GM21390 (cell line): Measurements from ENCODE around the gene PTRH1.

ENCODE experiments used
- ATAC-seq: cut with Tn5 transposase; IDR thresholded peaks from one replicate; pipeline ENCODE4 v1.9.1; 2021; ENCODE audit not compliant: unreplicated experiment

PTRH1 gene

GRCh38 chr9:127721391-127721821 lies 5.9 kb upstream of the PTRH1 start:
- no peak for ATAC-seq

- no peak for ATAC-seq
Observed at GRCh38 chr9:127720865-127721227, 5.4 kb upstream of the PTRH1 start.

GRCh38 chr9:127720031-127720864 lies 4.8 kb upstream of the PTRH1 start:
- ATAC-seq: no peak

GRCh38 chr9:127717766-127718165 lies 2.3 kb upstream of the PTRH1 start:
- no peak for ATAC-seq

- no peak for ATAC-seq
Observed at GRCh38 chr9:127716412-127716811, 949 bp upstream of the PTRH1 start.

GRCh38 chr9:127714951-127715469 lies 453 bp downstream of the PTRH1 start:
- peak; percentile 6 for ATAC-seq

GRCh38 chr9:127714020-127714750 lies 1.3 kb downstream of the PTRH1 start:
- ATAC-seq: no peak

- no peak for ATAC-seq
Observed at GRCh38 chr9:127712867-127713266, 2.6 kb downstream of the PTRH1 start.

- ATAC-seq: no peak
Observed at GRCh38 chr9:127712371-127712770, 3.1 kb downstream of the PTRH1 start.

GRCh38 chr9:127711831-127712274 lies 3.6 kb downstream of the PTRH1 start:
- no peak for ATAC-seq

- ATAC-seq: no peak
Observed at GRCh38 chr9:127711226-127711701, 4.2 kb downstream of the PTRH1 start.

GRCh38 chr9:127710204-127710783 lies 5.2 kb downstream of the PTRH1 start:
- ATAC-seq: no peak

- ATAC-seq: no peak
Observed at GRCh38 chr9:127708952-127709587, 6.4 kb downstream of the PTRH1 start.

GRCh38 chr9:127707766-127708165 lies 7.7 kb downstream of the PTRH1 start:
- ATAC-seq: no peak

GRCh38 chr9:127706836-127707241 lies 8.6 kb downstream of the PTRH1 start, which contains the start of gene CFAP157:
TSS of gene CFAP157 (plus strand) at chr9:127706988. CDS start at chr9:127707032, 44 bp downstream.
- ATAC-seq: no peak

- no peak for ATAC-seq
Observed at GRCh38 chr9:127705577-127706379, 9.7 kb downstream of the PTRH1 start.

- no peak for ATAC-seq
Observed at GRCh38 chr9:127703289-127703946, 12.0 kb downstream of the PTRH1 start.

- no peak for ATAC-seq
Observed at GRCh38 chr9:127700594-127701255, 14.7 kb downstream of the PTRH1 start.

- no peak for ATAC-seq
Observed at GRCh38 chr9:127700140-127700539, 15.3 kb downstream of the PTRH1 start.
